ENCODE data around the gene SIRPB2. TPM values are rescaled to one million over a fixed set of nuclear protein-coding genes. Genes with fewer than 3 reads are reported as not detected.

The SIRPB2 gene
- total and polyA plus RNA-seq, 2 of the 4 experiments (the other 2 are of a cell fraction) = not detected

DNA sequence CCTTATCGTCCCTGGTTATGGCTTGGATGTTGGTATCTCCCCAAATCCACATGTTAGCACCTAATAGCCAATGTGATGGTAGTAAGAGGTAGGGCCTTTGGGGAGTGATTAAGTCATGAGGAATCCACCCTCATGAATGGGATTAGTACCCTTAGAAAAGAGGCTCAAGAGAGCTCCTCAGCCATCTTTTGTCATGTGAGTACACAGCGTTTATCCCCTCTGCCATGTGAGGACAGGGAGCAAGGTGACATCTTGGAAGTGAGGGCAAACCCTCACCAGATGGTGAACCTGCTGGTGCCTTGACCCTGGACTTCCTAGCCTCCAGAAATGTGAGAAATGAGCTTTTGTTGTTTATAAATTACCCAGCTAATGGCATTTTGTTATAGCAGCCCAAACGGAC lies 16.1 kb upstream of the SIRPB2 start:
- Histone ChIP-seq H3K9me1 (ENCODE audit: insufficient read depth, low read length) (no peaks in the 10 kb centered on the region), H3K27me3 (ENCODE audit: control insufficient read depth, insufficient read depth, low read length) (peaks cover 13% of the 10 kb centered on the region), H3K4me1 (ENCODE audit: control insufficient read depth, insufficient read depth, low read length) (no peaks in the 10 kb centered on the region), H2BK15ac (ENCODE audit: low read depth, low read length) (no peak overlapping the region), H4K20me1 (ENCODE audit: insufficient read depth, low read length) (no peaks in the 10 kb centered on the region), H3K27ac (ENCODE audit: insufficient read depth, low read length) (no peak overlapping the region), H2BK5ac (ENCODE audit: low read depth, low read length, poor library complexity, severe bottlenecking) (no peak overlapping the region), H4K8ac (ENCODE audit: low read depth in 2 of 2, low read length in 2 of 2) (no peak overlapping the region), H3K56ac (ENCODE audit: extremely low read depth, insufficient read depth, low read length) (no peak overlapping the region), H3K4ac (ENCODE audit: low read depth, low read length) (no peak overlapping the region), H2AK9ac (replicated peaks; ENCODE audit: low read depth, low read length, poor library complexity) (no peak overlapping the region), H3K18ac (ENCODE audit: low read depth, low read length) (no peak overlapping the region), H3K9ac (ENCODE audit: low read depth, low read length) (no peak overlapping the region), H2AFZ (replicated peaks; ENCODE audit: low read length, poor library complexity) (no peak overlapping the region), H2AK5ac (ENCODE audit: low read depth, low read length) (no peak overlapping the region), H4K5ac (ENCODE audit: low read depth, low read length) (no peak overlapping the region), H3K79me1 (ENCODE audit: low read depth in 1 of 2, low read length in 2 of 2) (no peaks in the 10 kb centered on the region), H2BK120ac (ENCODE audit: low read depth, low read length) (no peak overlapping the region), H2BK20ac (ENCODE audit: low read depth, low read length) (no peak overlapping the region), H3K23ac (ENCODE audit: low read depth, low read length) (no peak overlapping the region), H3K4me3 (ENCODE audit: insufficient read depth, low read depth, low read length) (no peak overlapping the region), H3K9me3 (ENCODE audit: control insufficient read depth, insufficient read depth, low read length) (no peaks in the 10 kb centered on the region), H3K14ac (replicated peaks; ENCODE audit: low read depth, low read length) (no peak overlapping the region), H4K91ac (ENCODE audit: insufficient read depth, low read depth, low read length) (no peak overlapping the region), H3K4me2 (ENCODE audit: low read depth, low read length) (no peak overlapping the region), H3K36me3 (ENCODE audit: control insufficient read depth, insufficient read depth, low read length) (no peaks in the 10 kb centered on the region)
- no TSS peak for BruUV-seq (replicated peaks)
- ChIA-PET POLR2A (ENCODE audit: unreplicated experiment) (no interaction called here), CTCF (no interaction called here)
- no peak for TF ChIP-seq CEBPB (IDR thresholded peaks at IDR 0.05; ENCODE audit: low read depth, low read length)
- TF ChIP-seq MAFK (IDR thresholded peaks at IDR 0.05; ENCODE audit: low read depth, low read length) = no peak
- no peak for TF ChIP-seq RCOR1 (IDR thresholded peaks at IDR 0.05; ENCODE audit: insufficient replicate concordance, low read length)
- no peak for TF ChIP-seq USF2 (IDR thresholded peaks at IDR 0.05; ENCODE audit: low read depth, low read length)
- TF ChIP-seq MXI1 (IDR thresholded peaks at IDR 0.05; ENCODE audit: borderline replicate concordance, low read depth, low read length) = no peak
- no peak for TF ChIP-seq SMC3 (IDR thresholded peaks at IDR 0.05; ENCODE audit: low read depth, low read length)
- TF ChIP-seq NFE2L2 (IDR thresholded peaks at IDR 0.05; ENCODE audit: low read depth, low read length) = no peak
- no peak for TF ChIP-seq ELK1 (IDR thresholded peaks at IDR 0.05; ENCODE audit: borderline replicate concordance, low read depth, low read length)
- no peak for TF ChIP-seq RAD21 (IDR thresholded peaks at IDR 0.05; ENCODE audit: low read length)
- no peak for TF ChIP-seq FOS (IDR thresholded peaks at IDR 0.05; ENCODE audit: low read depth, low read length)
- TF ChIP-seq POLR2A (IDR thresholded peaks at IDR 0.05; ENCODE audit: low read depth, low read length) = no peak
- TF ChIP-seq, protein P1, sequence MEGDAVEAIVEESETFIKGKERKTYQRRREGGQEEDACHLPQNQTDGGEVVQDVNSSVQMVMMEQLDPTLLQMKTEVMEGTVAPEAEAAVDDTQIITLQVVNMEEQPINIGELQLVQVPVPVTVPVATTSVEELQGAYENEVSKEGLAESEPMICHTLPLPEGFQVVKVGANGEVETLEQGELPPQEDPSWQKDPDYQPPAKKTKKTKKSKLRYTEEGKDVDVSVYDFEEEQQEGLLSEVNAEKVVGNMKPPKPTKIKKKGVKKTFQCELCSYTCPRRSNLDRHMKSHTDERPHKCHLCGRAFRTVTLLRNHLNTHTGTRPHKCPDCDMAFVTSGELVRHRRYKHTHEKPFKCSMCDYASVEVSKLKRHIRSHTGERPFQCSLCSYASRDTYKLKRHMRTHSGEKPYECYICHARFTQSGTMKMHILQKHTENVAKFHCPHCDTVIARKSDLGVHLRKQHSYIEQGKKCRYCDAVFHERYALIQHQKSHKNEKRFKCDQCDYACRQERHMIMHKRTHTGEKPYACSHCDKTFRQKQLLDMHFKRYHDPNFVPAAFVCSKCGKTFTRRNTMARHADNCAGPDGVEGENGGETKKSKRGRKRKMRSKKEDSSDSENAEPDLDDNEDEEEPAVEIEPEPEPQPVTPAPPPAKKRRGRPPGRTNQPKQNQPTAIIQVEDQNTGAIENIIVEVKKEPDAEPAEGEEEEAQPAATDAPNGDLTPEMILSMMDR (conservative IDR thresholded peaks at IDR 0.05; ENCODE audit: low read depth, low read length) = no peak
- TF ChIP-seq RFX5 (IDR thresholded peaks at IDR 0.05; ENCODE audit: low read depth, low read length) = no peak
- no peak for TF ChIP-seq MAZ (IDR thresholded peaks at IDR 0.05; ENCODE audit: borderline replicate concordance, low read depth, low read length)
- no peak for TF ChIP-seq CHD1 (IDR thresholded peaks at IDR 0.05; ENCODE audit: low read depth, low read length)
- no peak for TF ChIP-seq BHLHE40 (IDR thresholded peaks at IDR 0.05; ENCODE audit: low read depth, low read length)
- dilution Hi-C loops (cut with HindIII; ENCODE audit: low sequenced_read_pairs, unreplicated experiment) = no loop called here
- no CpG with 5 or more reads among the region's 3 CpGs for WGBS, 2 experiments (ENCODE audit: extremely low coverage in 2 of 2, insufficient read length in 1 of 2)
- DNase-seq (no peak), ATAC-seq (ENCODE audit: low read depth) (no peak)
- intact Hi-C loops (cut with micrococcal nuclease) = no loop called here
- in situ Hi-C loops (cut with MboI; ENCODE audit: low sequenced_read_pairs) = no loop called here
